H9 (cell line): ENCODE results near the gene TMEM115. TPM values are rescaled to one million over a fixed set of nuclear protein-coding genes. Genes with fewer than 3 reads are reported as not detected.

Experiments used
- DNase-seq: peaks from one replicate; pipeline ENCODE4 v3.0.0-alpha.2; 2017
- H2AFZ ChIP-seq: one replicate; pipeline ENCODE4 v1.6.1; 2013; ENCODE audit warnings: mild to moderate bottlenecking, low read length, control low read depth, moderate library complexity
- H2AK5ac ChIP-seq: 2 replicates; pipeline ENCODE4 v1.6.1; 2013; ENCODE audit warnings: low read length, control low read depth, mixed read lengths; ENCODE audit not compliant: insufficient read length
- H2BK120ac ChIP-seq: one replicate; pipeline ENCODE4 v1.6.1; 2013; ENCODE audit warnings: low read depth, mild to moderate bottlenecking, low read length, control low read depth, inconsistent platforms; ENCODE audit not compliant: poor library complexity, severe bottlenecking
- H2BK12ac ChIP-seq: 2 replicates; pipeline ENCODE4 v1.6.1; 2013; ENCODE audit warnings: low read length, control low read depth, mixed read lengths, low read depth; ENCODE audit not compliant: insufficient read length
- H2BK15ac ChIP-seq: 2 replicates; pipeline ENCODE4 v1.6.1; 2013; ENCODE audit warnings: low read depth, low read length, control low read depth
- H2BK20ac ChIP-seq: one replicate; pipeline ENCODE4 v1.6.1; 2013; ENCODE audit warnings: low read depth, mild to moderate bottlenecking, low read length, control low read depth, inconsistent platforms; ENCODE audit not compliant: poor library complexity, severe bottlenecking
- H2BK5ac ChIP-seq: 2 replicates; pipeline ENCODE4 v1.6.1; 2013; ENCODE audit warnings: low read length, control low read depth, mixed read lengths; ENCODE audit not compliant: insufficient read length
- H3K14ac ChIP-seq: 2 replicates; pipeline ENCODE4 v1.6.1; 2013; ENCODE audit warnings: low read length, control low read depth; ENCODE audit not compliant: insufficient read depth
- H3K18ac ChIP-seq: 2 replicates; pipeline ENCODE4 v1.6.1; 2013; ENCODE audit warnings: low read depth, mild to moderate bottlenecking, mixed read lengths, low read length, control low read depth; ENCODE audit not compliant: insufficient read length
- H3K23ac ChIP-seq: 2 replicates; pipeline ENCODE4 v1.6.1; 2013; ENCODE audit warnings: low read length, control low read depth, mixed read lengths, low read depth; ENCODE audit not compliant: insufficient read length
- H3K23me2 ChIP-seq: 2 replicates; pipeline ENCODE4 v1.6.1; 2013; ENCODE audit warnings: low read depth, mild to moderate bottlenecking, mixed read lengths, low read length, control low read depth; ENCODE audit not compliant: insufficient read length, poor library complexity, severe bottlenecking
- H3K27ac ChIP-seq: 2 replicates; pipeline ENCODE4 v1.5.1; 2013; ENCODE audit warnings: low read length, control low read depth, mixed read lengths, low read depth; ENCODE audit not compliant: insufficient read length
- H3K27me3 ChIP-seq: 2 replicates; pipeline ENCODE4 v1.6.1; 2013; ENCODE audit warnings: low read length, control low read depth, inconsistent platforms; ENCODE audit not compliant: insufficient read depth
- H3K4ac ChIP-seq: 2 replicates; pipeline ENCODE4 v1.6.1; 2013; ENCODE audit warnings: low read depth, mild to moderate bottlenecking, control low read depth, inconsistent platforms, low read length, moderate library complexity
- H3K4me1 ChIP-seq: 2 replicates; pipeline ENCODE4 v1.6.1; 2013; ENCODE audit warnings: low read length, control low read depth, inconsistent platforms; ENCODE audit not compliant: insufficient read depth
- H3K4me2 ChIP-seq: 2 replicates; pipeline ENCODE4 v1.6.1; 2013; ENCODE audit warnings: low read length, control low read depth, mixed read lengths; ENCODE audit not compliant: insufficient read length, insufficient read depth
- H3K56ac ChIP-seq: 2 replicates; pipeline ENCODE4 v1.6.1; 2013; ENCODE audit warnings: low read depth, mild to moderate bottlenecking, mixed read lengths, low read length, control low read depth; ENCODE audit not compliant: insufficient read length
- H3K79me1 ChIP-seq: 2 replicates; pipeline ENCODE4 v1.6.1; 2013; ENCODE audit warnings: low read depth, mild to moderate bottlenecking, moderate library complexity, low read length, control low read depth, inconsistent platforms; ENCODE audit not compliant: insufficient read depth, poor library complexity, severe bottlenecking
- H3K79me2 ChIP-seq: 2 replicates; pipeline ENCODE4 v1.6.1; 2013; ENCODE audit warnings: low read length, control low read depth, inconsistent platforms; ENCODE audit not compliant: insufficient read depth
- H3K9ac ChIP-seq: 2 replicates; pipeline ENCODE4 v1.6.1; 2013; ENCODE audit warnings: low read length, control low read depth, mixed read lengths; ENCODE audit not compliant: insufficient read length; ENCODE audit errors: extremely low read depth
- H3K9me3 ChIP-seq: one replicate; pipeline ENCODE4 v1.6.1; 2013; ENCODE audit warnings: low read depth, low read length, inconsistent platforms; ENCODE audit not compliant: control insufficient read depth
- H3T11ph ChIP-seq: one replicate; pipeline ENCODE4 v1.6.1; 2013; ENCODE audit warnings: mild to moderate bottlenecking, low read length, control low read depth, inconsistent platforms
- H4K20me1 ChIP-seq: one replicate; pipeline ENCODE4 v1.6.1; 2013; ENCODE audit not compliant: control insufficient read depth, insufficient read length, insufficient read depth
- H4K5ac ChIP-seq: 2 replicates; pipeline ENCODE4 v1.6.1; 2013; ENCODE audit warnings: low read depth, mild to moderate bottlenecking, mixed read lengths, low read length, control low read depth; ENCODE audit not compliant: insufficient read length
- H4K8ac ChIP-seq: replicated peaks from 2 replicates; pipeline ENCODE4 v1.6.1; 2013; ENCODE audit warnings: low read length, control low read depth, mixed read lengths, low read depth; ENCODE audit not compliant: insufficient read length
- H4K91ac ChIP-seq: 2 replicates; pipeline ENCODE4 v1.6.1; 2013; ENCODE audit warnings: low read depth, mild to moderate bottlenecking, moderate library complexity, mixed read lengths, low read length, control low read depth; ENCODE audit not compliant: insufficient read length
- H3K27ac Mint-ChIP-seq, 3 experiments: 2 replicates in 2 of 3; 3 replicates in 1 of 3; pipeline ENCODE4 v1.8.0; 2020 to 2021; ENCODE audit warnings: mixed read lengths in 3 of 3, mild to moderate bottlenecking in 1 of 3, moderate library complexity in 1 of 3
- H3K27me3 Mint-ChIP-seq: 2 replicates; pipeline ENCODE4 v1.8.0; 2021; ENCODE audit warnings: low read depth, mild to moderate bottlenecking, moderate library complexity, mixed read lengths
- H3K36me3 Mint-ChIP-seq, 3 experiments: 2 replicates in 2 of 3; 3 replicates in 1 of 3; pipeline ENCODE4 v1.8.0; 2020 to 2021; ENCODE audit warnings: low read depth in 3 of 3, mixed read lengths in 3 of 3; ENCODE audit not compliant: insufficient read depth in 1 of 3
- H3K4me1 Mint-ChIP-seq, 2 experiments: 2 replicates each; pipeline ENCODE4 v1.8.0; 2020; ENCODE audit warnings: mixed read lengths in 2 of 2
- H3K4me3 Mint-ChIP-seq, 2 experiments: 2 replicates in 1 of 2; 3 replicates in 1 of 2; pipeline ENCODE4 v1.8.0; 2020 to 2021; ENCODE audit warnings: mild to moderate bottlenecking in 2 of 2, mixed read lengths in 2 of 2, moderate library complexity in 1 of 2
- H3K9me3 Mint-ChIP-seq, 2 experiments: 2 replicates in 1 of 2; 3 replicates in 1 of 2; pipeline ENCODE4 v1.8.0; 2020; ENCODE audit warnings: mild to moderate bottlenecking in 2 of 2, mixed read lengths in 2 of 2, moderate library complexity in 1 of 2
- CTCF ChIP-seq: fragments of 200-600 bp; sonication (generic); conservative IDR thresholded peaks from 3 replicates; pipeline ENCODE4 v1.8.0; 2021; ENCODE audit warnings: antibody characterized with exemption, mild to moderate bottlenecking
- WGBS: extraction: QIAGEN DNeasy Blood & Tissue Kit; methylation state at CpG from one replicate; pipeline ENCODE4 v1.1.7; 2013; ENCODE audit warnings: missing lambda C conversion rate, low lambda C conversion rate, mixed read lengths; ENCODE audit not compliant: insufficient read length; ENCODE audit errors: extremely low coverage; 5-methylcytosine and 5-hydroxymethylcytosine counted together
- total RNA-seq: library from RNA; stranded (reverse); gene quantifications from 2 replicates; pipeline ENCODE4 v1.2.1, GENCODE V29; 2021

The TMEM115 gene
- total RNA-seq, 1 experiment from 2014 or later = 32.3 TPM

GRCh38 chr3:50365080-50365841 is 5.9 kb upstream of the TMEM115 start:
- H4K91ac ChIP-seq = no peak overlapping the region
- no peak overlapping the region for H2BK20ac ChIP-seq
- no peak overlapping the region for H2BK120ac ChIP-seq
- H3K56ac ChIP-seq = no peak overlapping the region
- no peak overlapping the region for H2BK12ac ChIP-seq
- H3K4me1 Mint-ChIP-seq = peaks cover 7 to 12% of the 10 kb centered on the region in 2 experiments
- DNase-seq = peak; percentile 97
- no peaks in the 10 kb centered on the region; a peak in 1 of 5 replicates for H3K9me3 Mint-ChIP-seq
- H3K9ac ChIP-seq = peak overlapping the region; percentile 21
- no peaks in the 10 kb centered on the region for H3K9me3 ChIP-seq
- H2BK15ac ChIP-seq = no peak overlapping the region
- H4K5ac ChIP-seq = no peak overlapping the region
- no peak overlapping the region for H3T11ph ChIP-seq
- peak overlapping the region; percentile 68 to 85 for H3K4me3 Mint-ChIP-seq
- no peak overlapping the region for H3K23ac ChIP-seq
- H3K79me2 ChIP-seq = no peaks in the 10 kb centered on the region
- 0 out of 2 replicates have a peak overlapping the region, but pooled peaks have one; percentile 14 for H3K14ac ChIP-seq
- H3K4ac ChIP-seq = no peak overlapping the region
- H3K27ac ChIP-seq = no peak overlapping the region
- no peak; the same call in 2 of the 3 replicates for TF ChIP-seq CTCF
- no peak overlapping the region for H2AK5ac ChIP-seq
- H3K23me2 ChIP-seq = peaks cover 10% of the 10 kb centered on the region
- H4K8ac ChIP-seq = no peak overlapping the region
- no peak overlapping the region for H2AFZ ChIP-seq
- H3K27me3 ChIP-seq = no peaks in the 10 kb centered on the region
- no peaks in the 10 kb centered on the region for H3K36me3 Mint-ChIP-seq
- no peak overlapping the region for H3K18ac ChIP-seq
- WGBS = no CpG with 5 or more reads among the region's 53 CpGs
- H2BK5ac ChIP-seq = no peak overlapping the region
- H3K79me1 ChIP-seq = no peaks in the 10 kb centered on the region
- H3K27ac Mint-ChIP-seq = no peak overlapping the region; a peak in 1 of 7 replicates
- H4K20me1 ChIP-seq = no peaks in the 10 kb centered on the region
- H3K4me1 ChIP-seq = no peaks in the 10 kb centered on the region
- H3K27me3 Mint-ChIP-seq = peaks cover 17% of the 10 kb centered on the region
- peak overlapping the region; percentile 63 for H3K4me2 ChIP-seq
